Stimulated activated CD8-positive, alpha-beta memory T cell treated with anti-CD3 and anti-CD28 coated beads, Interleukin-2, amount 100 ng/mL, for 48 hours (primary cell): ENCODE results near the gene RINT1.
"Not testable (repeated sequence)": the region's sequence is repeated elsewhere in the genome, so short reads cannot be mapped to it uniquely, and the experiment has no call there.

Source experiments
- DNase-seq, 2 donors: peaks; one replicate each; pipeline ENCODE4 v3.0.0-alpha.2; 2020; ENCODE audit warnings: low read depth in 2 of 2

The RINT1 gene

DNA sequence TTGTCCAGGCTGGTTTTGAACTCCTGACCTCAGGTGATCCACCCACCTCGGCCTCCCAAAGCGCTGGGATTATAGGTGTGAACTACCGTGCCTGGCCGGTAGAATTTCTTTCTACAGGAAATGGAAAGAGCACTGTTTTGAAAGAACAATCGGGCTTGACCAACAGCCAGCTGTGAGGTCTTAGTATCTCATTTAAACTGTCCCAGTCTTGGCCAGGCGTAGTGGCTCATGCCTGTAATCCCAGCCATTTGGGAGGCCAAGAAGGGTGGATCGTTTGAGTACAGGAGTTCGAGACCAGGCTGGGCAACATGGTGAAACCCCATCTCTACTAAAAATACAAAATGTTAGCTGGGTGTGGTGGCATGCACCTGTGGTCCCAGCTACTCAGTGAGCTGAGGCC is 67.1 kb downstream of the RINT1 start:
- not testable (repeated sequence) for DNase-seq

DNA sequence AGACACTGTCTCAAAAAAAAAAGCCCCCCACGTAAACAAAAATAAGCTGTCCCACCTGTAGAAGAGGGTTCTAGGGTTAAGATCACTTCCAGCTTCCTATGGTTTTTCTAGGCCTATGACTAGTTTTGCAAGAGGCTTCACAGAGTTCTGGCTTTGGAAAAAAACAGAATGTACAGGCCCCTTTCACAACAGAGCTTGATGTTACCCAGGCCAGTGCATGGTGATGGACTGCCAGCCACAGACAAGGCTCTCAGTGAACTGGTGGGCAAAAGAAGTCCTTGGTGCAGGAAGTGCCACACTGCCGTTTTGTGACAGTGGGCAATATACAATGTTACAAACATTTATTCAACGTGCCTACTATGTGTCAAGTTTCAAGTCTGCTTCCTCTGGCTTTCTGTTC is 67.5 kb downstream of the RINT1 start:
- DNase-seq: no peak

DNA sequence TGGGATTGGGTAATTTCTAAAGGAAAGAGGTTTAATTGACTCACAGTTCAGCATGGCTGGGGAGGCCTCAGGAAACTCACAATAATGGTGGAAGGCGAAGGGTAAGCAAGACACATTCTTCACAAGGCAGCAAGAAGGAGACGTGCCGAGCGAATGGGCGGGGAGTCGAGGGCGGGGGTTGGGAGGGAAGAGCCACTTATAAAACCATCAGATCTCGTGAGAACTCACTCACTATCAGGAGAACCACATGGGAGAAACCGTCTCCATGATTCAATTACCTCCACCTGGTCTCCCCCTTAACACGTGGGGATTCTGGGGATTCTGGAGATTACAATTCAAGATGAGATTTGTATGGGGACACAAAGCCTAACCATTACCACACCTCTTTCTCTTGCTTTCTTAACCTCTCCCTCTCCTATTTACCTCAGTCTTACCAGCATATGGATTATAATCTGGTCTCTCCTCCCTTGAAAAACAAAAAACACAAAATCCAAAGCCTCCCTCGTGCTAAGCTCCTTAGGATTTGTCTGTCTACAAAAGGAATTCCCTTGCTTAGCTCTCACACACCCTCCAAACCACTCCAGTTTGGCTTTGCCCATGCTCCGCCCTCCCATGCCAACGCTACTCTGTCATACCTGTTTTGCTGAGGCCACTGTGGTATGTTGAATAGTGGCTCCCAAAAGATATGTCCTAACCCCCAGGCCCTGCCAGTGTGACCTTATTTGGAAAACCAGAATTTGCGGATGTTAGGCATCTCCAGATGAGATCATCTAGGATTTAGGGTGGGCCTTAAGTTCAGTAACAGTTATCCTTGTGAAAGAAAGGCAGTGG is 68.9 kb downstream of the RINT1 start:
- DNase-seq: no peak

DNA sequence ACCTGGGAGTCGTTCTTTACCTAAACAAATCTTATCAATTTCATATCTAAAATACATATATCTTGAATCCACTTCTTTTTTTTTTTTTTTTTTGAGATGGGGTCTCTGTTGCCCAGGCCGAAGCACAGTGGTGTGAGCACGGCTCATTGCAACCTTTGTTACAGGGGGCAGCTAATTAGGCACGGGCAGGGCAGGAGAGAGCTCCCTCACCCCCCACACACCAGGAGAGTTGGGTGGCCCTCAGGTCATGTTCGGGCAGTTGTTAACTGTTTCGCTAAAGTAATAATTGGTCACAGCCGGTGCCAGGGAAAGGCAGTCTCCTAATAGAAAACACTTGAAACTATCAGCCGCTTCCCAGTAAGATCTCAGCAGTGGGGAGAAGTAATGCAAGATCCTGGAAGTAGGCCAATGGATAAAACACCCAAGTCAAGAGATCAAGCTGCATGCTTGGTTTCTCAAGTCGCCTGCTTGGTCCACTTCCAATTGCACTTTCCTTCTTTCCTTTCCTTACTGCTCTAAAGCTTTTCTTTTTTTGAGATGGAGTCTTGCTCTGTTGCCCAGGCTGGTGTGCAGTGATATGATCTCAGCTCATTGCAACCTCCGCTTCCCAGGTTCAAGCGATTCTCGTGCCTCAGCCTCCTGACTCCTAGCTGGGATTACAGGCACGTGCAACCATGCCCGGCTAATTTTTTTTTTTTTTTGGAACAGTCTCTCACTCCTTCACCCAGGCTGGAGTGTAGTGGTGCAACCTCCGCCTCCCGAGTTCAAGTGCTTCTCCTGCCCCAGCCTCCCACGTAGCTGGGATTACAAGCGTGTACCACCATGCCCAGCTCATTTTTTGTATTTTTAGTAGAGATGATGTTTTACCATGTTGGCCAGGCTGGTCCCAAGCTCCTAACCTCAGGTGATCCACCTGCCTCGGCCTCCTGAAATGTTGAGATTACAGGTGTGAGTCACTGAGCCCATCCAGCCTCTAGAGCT is 70.6 kb downstream of the RINT1 start:
- no peak for DNase-seq

DNA sequence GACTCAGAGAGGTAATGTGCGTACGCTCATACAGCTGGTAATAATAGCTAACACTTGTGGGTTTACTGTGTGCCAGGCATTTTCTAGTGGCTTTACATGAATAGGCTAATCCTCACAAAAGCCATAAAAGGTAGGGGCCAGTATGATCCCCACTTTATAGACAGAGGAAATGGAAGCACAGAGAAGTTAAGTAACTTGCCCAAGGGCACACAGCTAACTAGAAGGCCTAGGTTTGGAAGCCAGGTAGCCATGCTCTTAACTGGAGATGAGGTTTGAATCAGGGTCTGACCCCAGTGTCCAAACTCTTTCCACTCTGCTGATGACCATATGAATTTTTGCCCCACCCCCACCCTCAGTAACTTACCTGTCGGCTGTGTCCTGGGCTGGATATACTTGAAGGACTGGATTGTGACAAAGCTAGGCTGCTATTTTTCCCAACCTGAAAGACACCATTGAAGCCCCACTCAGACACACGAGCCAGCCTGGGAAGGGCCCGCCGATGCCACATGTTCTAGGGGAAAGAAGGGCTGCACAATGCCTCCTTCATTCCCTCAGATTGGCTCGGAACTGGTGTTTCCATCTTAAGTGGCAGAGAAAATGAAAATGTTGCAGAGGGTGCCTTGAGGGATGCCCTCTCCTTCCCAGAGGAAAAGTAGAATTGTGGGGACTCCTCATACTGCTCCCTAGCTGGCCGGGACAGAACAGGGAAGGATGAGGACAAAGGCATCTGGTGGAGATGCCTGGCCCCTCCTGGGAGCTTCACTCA is 78.3 kb downstream of the RINT1 start:
- DNase-seq: no peak

DNA sequence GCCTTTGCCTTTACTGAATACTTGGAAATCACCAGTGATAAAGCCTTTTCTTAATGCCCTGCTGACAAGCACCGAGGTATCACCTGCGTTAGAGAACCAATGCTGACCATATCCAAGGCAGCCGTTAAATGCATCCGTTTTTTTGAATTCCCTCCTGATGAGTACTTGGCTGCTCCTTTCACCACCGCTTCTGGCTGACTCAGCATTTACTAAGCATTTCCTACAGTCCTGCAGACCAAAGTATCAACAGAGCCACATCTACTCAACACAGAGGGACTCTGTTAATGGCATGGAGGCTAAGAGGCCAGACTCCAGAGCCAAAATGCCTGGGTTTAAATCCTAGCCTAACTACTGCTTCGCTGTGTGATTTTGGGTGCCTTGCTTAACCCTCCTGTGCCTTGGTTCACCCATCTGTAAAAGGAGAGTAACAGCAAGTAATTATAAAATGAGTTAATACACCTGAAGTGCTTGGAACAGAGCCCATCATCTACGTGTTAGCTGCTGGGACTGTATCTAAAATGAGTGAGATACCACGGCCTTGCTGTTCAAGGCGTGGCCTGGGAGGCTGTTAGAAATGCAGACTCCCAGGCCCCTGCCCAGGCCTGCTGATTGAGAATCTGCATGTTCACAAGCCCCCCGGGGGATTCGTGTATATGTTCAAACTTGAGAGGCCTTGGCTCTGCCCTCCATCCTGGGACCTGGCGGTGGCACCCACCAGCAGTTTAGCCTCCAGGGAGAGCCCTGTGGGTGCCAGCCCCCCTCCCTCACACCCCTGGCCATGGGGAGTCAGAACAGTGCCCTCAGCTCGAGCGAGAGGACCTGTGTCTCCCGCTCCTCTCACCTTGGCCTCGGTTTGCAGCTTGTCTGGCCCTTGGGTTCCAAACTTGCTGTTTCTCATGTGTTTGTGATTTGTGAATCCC is 80.1 kb downstream of the RINT1 start:
- no peak for DNase-seq

DNA sequence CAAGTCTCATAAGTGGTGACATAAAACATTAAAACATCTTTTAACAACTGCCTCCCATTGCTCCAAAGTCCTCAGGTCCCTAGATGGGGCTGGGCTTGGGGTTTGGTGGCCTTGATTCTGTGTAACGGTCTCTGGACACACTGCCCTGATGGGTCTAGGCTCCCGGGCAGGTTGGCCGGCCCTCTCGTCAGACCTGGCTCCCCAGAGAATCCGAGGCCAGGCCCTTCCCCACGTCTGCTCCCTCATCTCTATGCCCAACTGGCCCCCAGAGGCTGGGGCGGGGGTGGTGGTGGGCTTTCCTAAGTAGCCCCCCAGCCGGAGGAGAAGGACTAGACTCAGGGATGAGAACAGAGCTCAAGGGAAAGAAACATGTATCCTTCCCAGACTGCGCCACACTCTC is 80.8 kb downstream of the RINT1 start:
- no peak for DNase-seq

DNA sequence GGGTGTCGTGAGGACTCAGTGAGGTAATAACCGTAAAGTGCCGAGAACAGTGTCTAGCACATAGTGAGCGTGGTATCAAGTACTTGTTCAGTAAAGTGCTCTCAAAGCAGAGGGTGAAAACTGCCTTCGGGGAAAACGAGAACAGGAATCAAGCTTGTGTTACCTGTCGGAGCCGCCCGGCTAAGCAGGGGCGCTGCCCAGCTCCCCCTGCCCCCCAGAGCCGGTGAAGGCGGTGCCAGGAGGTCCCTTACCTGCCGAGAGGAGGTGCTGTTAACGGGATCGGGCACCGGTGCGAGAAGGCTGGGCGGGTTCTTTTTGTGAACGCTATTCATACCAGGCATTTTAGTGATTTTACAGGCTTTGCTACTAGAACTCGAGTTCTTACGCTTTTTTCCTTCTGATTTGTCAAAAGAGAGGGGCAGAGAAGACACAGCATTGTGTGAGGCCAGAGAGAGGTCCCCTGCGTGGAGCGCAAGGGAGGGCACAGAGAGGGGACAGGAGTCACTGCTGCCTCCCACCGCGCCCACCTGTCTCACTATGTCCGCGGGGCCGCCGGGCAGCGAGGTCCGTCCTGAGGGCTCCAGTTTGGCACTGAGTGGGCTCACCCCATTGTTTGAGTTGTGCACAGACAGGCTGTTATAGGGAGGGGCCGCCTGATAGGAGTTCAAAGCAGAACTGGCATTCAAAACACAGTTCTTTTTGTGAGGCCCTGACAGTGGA is 81.8 kb downstream of the RINT1 start:
- DNase-seq: no peak

DNA sequence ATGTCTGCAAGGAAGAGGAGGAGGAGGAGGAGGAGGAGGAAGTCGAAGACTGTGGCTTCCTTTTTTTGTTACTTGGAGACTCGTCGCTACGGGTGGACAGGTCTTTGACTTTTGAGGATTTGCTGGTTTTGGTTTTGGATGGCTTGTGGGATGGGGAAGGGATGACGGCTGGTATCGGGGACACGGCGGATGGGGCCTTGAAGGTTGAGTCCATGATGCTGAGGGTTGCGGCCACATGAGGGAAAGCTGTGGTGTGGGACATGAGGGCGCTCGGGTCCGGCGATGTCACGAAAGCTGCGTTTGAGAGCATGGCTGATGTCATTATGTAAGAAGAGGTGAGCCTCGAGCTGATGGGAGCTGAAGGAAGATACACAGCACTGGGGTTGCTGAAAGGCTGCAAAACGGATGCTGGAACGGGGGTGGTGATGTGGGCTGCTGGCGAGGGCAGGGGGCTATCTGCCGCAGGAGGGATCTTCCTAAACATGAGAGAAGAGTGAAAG is 82.4 kb downstream of the RINT1 start:
- no peak for DNase-seq
